Fibroblast of skin of right biceps (primary cell): Measurements from ENCODE around the gene OR2B6.
"Not testable (repeated sequence)": the region's sequence is repeated elsewhere in the genome, so short reads cannot be mapped to it uniquely, and the experiment has no call there.

Experiments
- DNase-seq: peaks from one replicate; pipeline ENCODE4 v3.0.0-alpha.2; 2013

The OR2B6 gene

DNA sequence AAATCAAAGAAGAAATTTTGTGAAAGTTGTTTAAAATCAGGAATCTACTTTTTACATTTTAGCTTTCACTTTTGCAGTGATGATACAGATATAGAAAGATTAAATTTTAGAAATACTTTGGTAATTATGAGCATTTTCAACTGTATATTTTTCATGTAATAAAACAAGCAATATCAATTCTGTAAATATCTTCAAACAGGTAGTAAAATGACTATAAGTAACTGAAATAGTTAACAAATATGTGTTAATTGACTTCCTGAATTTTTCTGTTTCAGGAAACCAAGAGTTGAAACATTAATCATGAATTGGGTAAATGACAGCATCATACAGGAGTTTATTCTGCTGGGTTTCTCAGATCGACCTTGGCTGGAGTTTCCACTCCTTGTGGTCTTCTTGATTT, at the start of gene OR2B6:
OR2B6 (plus strand) TSS at position 301 of the 400 bp plus-strand sequence; CDS start at position 301, 0 bp downstream.
- no peak for DNase-seq

DNA sequence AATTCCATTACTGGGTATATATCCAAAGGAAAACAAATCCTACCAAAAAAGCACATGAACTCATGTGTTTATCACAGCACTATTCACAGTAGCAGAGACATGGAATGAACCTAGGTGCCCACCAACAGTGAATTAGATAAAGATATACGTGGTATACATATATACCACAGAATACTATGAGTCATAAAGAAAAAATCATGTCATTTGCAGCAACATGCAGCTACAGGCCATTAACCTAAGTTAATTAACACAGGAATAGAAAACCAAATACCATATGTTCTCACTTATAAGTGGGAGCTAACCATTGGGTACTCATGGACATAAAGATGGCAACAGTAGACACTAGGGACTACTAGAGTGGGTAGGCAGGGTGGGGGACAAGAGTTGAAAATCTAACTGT, 49.0 kb upstream of the OR2B6 start:
- no peak for DNase-seq

DNA sequence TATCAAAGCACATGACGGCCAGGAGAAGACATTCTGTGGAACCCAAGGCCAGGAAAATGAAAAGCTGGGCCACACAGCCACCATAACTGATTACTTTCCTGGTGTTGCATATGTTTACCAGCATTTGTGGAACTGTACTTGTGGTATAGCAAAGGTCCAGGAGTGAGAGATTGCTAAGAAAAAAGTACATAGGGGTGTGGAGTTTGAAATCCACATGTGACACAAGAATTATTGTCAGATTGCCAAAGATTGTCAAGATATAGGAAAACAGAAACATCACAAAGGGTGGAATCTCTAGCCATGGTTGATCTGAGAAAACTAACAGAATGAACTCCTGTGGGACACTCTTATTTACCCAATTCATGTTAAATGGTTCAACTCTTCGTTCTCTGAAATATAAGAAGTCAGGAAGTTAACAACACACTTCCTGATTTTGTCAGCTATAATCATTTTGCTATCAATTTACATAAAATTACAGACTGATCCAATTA, 45.0 kb upstream of the OR2B6 start, which contains the start of gene OR2B2:
OR2B2 (minus strand) TSS at position 441 of the 491 bp plus-strand sequence; CDS start at position 364, 77 bp downstream.
- no peak for DNase-seq

DNA sequence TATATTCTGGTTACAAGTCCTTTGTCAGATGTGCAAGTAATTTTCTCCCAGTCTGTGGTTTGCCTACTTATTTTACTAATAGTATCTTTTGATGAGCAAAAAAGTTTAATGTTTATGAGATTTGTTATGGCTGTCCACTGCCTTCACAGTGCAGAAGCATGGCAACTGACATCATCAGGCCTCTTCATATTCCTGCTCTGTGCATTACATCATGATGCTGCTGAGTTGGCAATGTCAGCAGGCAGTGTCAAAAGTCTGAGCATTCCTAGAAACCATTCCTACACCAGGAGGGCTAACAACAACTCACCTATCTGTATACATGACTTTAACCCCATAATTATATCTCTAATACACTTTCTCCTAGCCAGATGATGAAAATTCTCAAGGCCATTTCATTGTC, 34.1 kb upstream of the OR2B6 start:
- no peak for DNase-seq

DNA sequence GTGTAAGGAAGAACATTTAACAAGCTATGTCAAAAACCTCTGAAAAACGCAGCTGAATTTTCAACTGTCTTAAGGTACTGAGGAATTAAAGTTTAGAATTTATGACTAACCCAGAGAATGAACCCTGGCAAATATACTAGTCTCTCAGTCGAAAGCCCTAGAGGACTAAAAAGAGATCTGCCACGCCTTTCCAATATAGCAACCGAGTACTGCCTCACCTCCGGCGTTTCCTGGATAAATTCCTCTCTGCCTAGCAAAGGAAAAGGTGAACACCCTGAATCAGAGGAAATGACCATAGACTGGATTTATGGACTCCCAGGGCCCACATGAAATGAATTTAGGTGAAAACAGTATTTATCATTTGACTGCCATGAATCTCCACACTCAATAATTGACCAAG, 32.9 kb upstream of the OR2B6 start:
- DNase-seq: no peak

DNA sequence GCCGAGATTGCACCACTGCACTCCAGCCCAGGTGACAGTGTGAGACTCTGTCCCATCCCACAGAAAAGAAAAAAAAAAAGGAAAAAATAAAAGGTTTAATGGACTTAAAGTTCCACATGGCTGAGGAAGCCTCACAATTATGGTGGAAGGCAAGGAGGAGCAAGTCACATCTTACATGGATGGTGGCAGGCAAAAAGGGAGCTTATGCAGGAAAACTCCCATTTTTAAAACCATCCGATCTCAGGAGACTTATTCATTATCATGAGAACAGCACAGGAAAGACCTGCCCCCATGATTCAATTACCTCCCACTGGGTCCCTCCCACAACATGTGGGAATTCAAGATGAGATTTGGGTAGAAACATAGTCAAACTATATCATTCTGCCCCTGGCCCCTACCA, 29.0 kb upstream of the OR2B6 start:
- DNase-seq: not testable (repeated sequence)

DNA sequence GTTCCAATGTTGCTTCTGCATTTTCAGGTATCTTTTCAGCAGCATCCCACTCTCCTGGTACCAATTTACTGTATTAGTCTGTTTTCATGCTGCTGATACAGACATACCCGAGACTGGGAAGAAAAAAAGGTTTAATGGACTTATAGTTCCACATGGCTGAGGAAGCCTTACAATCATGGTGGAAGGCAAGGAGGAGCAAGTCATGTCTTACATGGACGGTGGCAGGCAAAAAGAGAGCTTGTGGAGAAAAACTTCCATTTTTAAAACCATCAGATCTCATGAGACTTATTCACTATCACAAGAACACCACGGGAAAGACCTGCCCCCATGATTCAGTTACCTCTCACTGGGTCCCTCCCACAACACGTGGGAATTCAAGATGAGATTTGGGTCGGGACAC, 27.1 kb upstream of the OR2B6 start:
- not testable (repeated sequence) for DNase-seq

DNA sequence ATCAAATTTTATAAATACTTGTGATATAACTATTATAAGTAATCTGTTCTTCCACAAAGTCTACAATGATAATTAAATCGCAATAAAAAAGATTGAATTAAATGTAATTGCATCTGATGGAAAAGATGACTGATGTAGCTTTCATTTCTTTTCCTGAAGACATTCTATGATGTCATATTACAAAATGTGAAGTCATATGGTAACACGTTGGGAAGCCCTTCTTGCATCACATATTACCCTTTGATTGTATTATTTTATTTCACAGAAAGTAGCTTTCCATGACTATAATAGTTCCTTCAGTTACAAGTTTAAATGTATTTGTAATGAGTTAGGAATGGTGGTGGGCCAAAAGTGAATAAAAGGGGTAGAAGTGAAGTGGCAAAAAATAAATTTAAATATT, 25.8 kb upstream of the OR2B6 start:
- no peak for DNase-seq

DNA sequence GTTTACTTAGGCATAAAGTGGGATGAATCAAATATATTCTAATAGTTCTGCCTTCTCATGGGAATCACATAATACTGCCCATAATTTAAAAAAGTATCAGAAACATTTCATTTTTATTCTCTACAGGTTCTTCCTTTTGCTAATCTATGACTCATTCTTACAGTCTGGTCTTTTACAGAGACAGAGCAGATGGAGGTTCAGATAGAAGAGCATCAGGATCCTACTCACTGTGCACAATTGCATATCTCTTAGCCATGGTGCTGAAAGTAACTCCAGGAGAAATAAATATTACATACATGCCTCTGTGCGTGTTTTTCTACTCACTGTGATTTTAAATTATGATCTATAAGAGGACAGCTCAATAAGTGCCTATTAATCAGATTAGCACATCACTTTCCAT, 16.3 kb upstream of the OR2B6 start:
- DNase-seq: no peak

DNA sequence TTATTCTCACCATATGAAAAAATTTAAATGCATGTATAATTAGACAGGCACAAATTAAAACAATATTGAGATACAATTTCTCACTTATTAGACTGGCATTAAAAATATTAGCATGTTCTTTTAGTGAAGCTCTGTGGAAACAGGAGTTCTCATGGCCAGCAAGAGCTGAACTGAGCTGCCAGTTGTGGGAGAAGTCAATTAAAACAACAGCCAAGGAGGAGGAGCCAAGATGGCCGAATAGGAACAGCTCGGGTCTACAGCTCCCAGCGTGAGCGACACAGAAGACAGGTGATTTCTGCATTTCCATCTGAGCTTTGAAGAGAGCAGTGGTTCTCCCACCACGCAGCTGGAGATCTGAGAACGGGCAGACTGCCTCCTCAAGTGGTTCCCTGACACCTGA, 14.0 kb upstream of the OR2B6 start:
- not testable (repeated sequence) for DNase-seq

DNA sequence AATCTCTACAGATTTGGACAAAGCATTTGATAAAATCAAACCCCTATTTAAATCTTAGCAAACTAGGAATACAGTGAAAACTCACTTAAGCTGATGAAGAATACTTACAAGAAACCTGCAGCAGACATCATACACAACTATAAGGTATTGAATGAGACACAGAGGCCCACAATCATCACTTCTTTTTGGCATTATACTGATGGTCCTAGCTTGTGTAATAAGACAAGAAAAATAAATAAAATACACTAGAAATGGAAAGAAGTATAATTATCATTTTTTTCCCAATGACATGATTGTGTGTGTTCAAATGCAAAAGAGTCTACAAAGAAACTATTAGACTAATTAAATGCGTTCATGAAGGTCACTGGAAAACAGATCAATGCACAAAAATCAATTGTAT, 8.8 kb upstream of the OR2B6 start:
- no peak for DNase-seq

DNA sequence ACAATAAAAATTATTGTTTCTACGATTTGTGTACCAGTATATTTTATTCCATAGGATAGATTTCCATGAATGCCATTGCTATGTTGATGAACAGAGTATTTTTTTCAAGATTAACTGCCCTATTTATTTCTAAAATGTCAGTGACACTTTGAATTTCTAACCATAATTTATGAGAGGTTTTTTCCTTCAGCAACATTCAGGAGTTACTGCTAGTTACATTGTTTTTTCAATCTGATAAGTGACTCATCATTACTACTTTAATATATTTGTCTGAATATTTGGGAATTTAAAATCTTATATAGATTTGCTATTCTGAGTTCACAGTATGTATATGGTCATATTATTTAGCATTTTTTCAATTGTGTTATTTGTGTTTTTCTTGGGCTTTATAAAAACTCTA, 6.0 kb upstream of the OR2B6 start:
- DNase-seq: no peak

DNA sequence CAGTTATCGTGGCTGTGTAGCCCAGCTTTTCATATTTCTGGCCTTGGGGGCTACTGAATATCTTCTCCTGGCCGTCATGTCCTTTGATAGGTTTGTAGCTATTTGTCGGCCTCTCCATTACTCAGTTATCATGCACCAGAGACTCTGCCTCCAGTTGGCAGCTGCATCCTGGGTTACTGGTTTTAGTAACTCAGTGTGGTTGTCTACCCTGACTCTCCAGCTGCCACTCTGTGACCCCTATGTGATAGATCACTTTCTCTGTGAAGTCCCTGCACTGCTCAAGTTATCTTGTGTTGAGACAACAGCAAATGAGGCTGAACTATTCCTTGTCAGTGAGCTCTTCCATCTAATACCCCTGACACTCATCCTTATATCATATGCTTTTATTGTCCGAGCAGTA, 475 bp downstream of the OR2B6 start:
- DNase-seq: no peak

DNA sequence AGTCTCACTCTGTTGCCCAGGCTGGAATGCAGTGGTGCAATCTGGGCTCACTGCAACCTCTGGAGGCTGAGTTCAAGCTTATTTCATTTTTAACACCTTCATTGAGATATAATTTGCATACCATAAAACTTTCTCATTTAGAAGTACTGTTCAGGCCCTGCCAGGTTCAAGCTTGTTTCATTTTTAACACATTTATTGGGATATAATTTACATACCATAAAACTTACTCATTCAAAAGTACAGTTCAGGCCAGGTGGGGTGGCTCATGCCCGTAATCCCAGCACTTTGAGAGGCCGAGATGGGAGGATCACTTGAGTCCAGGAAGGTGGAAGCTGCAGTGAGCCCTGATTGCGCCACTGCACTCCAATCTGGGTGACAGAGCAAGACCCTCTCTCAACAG, 5.5 kb downstream of the OR2B6 start:
- DNase-seq: no peak

DNA sequence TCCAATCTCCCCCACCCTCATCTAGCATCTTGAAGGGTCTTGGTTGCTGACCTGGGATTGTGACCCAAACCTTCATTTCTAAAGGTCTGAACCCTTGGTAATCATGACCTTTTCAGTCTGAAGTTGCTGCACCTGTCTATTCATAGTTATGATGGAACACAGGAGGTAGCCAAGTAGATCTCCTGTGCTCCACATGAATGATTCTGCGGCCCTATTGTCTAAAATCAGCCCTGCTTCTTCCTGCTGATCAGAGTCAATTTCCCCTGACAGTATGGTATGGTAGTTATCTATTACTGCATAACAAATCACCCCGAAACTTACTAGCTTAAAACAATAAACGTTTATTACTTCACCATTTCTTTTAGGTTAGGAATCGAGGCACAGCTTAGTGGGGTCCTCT, 9.0 kb downstream of the OR2B6 start:
- DNase-seq: no peak

DNA sequence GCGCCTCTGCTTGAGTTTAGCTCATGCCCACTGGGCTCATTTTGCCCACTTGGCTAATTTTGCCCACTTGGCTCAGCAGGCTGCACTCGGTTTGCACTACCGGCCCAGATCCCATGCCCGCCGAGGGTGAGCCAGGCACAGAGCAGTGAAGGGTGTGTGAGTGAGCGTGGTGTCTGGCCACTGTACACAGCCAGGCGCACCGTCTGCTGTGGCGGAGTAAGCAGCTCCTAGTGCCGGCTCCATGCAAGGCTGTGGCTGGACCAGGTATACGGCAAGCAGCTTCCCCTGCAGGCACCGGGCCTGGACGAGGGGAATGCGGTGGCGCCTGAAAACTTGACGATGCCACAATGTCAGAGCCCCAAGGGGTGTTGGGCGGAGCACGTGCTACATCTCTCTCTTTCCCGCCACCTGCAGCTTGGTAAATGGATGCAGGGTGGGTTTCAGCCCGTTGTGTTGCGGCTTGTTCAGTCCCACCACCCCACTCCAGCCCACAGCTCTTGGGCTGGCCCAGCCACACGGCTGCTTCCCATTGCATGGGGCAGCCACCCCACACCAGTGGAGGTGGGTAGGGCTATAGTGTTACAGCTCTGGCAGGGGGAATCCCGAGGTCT, 9.9 kb downstream of the OR2B6 start:
- no peak for DNase-seq

DNA sequence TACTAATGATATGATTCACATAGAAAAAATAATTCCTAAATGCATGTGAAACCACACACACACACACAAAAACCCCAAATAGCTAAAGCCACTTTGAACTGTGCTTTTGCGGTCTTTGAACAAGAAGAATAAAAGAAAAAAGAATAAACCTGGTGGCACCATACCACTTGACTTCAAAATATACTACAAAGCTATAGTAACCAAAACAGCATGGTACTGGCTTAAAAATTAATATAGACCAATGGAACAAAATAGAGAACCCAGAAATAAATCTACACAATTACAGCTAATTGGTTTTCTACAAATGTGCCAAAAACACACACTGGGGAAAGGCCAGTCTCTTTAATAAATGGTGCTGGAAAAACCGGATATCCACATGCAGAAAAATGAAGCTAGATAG, 13.4 kb downstream of the OR2B6 start:
- no peak for DNase-seq

DNA sequence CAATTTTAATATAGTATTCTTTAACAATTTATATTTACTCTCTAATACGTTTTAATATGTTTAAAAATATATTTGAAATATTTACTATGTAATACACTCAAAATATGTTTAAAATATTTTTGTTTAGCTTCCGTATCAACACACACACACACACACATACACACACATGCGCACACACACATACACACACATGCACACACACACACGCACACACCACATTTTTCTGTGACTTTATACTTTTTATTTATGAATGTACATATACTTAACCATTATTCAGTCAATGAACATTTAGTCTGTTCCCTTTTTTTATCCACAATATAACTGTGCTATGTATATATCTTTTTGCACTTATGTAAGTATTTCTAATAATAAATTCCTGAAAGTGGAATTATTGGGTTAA, 15.7 kb downstream of the OR2B6 start:
- no peak for DNase-seq

DNA sequence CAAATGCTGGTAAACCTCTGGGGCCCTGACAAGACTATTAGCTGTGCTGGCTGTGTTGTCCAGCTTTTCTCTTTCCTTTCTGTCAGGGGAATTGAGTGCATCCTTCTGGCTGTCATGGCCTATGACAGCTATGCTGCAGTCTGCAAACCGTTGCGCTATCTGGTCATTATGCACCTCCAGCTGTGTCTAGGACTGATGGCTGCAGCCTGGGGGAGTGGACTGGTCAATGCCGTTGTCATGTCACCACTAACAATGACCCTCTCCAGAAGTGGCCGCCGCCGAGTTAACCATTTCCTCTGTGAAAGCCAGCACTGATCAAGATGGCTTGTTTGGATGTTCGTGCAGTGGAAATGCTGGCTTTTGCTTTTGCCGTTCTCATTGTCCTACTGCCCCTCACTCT, 20.3 kb downstream of the OR2B6 start:
- DNase-seq: no peak

DNA sequence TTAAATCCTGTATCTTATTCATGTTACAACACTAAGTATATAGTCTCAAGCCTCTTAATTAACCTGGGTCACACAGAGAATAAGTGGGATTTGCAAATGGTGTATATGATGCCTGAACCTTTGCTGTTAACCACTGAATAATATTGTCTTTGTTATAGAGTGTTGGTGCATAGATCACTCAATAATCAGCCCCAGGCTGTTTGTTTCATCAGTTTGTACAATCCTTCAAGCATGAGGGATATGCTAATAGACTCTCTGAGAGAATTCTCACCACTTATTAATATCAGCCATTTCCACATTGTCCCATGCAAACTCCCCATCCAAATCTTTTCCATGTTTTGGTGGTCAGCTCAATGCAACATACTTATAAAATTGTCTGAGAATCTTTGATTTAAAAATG, 21.7 kb downstream of the OR2B6 start:
- no peak for DNase-seq

DNA sequence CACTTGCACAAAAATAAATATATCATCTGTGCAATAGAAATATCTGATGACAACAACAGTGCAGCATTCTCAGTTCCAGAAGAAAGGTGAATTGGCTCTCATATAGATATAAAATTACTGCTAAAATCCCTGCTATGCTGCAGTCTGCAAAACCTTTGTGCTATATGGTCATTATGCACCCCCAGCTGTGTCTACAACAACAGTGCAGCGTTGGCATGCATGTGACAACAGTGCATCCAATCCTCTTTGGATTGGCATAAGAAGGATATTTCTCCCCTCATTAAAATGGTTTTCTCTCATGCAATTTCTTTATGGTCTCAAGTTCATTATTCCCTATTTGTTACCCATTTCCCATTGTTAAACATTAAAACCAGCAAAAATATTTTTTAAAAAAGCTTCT, 23.1 kb downstream of the OR2B6 start:
- no peak for DNase-seq

DNA sequence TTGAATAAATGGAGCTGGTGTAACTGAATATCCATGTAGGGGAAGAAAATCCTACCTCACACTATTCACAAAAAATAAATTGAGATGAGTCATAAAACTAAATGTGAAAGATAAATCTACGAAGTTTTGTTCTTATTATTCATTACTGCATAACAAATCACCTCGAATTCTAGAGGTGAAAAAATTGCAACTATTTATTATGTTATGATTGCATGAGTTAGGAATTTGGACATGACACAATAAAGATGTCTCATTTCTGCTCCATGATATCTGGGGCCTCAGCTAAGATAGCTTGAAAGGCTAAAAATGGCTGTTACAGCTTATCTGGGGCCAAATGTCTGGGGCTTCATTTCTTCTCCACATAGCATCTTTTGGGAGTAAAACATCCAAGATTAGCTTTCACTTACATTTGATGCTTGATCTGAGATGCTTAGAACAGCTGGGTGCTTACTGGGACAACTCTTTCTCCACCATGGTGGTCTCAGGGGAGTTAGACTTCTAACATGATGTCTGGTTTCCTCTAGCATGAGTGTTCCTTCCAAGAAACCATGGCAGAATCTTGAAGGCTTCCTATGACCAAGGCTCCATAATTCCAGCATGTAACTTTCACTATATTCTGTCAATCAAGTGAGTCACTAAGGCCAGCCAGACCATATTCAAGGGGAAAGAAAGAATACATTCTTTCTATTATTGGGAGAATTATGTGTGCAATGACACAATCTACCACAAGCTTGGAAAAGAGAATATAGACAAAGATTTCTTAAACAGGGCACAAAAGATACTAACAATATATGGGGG, 30.1 kb downstream of the OR2B6 start:
- DNase-seq: peak; percentile 34

DNA sequence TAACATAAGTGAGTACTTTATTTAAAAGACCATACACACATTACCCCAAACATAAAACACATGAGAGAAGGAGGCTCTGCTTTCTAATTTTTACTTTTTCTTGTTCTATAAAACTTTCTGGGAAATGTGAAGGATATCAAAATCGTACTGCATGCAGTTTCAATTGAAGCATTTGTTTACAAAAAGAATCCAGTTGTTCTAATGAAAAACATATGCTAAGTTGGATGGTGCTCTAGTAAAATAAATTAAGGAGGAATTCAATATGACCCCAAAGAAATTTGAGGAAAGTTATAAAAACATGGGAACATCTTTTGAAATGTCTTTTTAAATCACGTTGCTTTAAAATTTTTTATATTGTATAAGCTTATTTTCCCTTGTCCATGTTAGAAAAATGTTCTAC, 37.6 kb downstream of the OR2B6 start:
- no peak for DNase-seq

DNA sequence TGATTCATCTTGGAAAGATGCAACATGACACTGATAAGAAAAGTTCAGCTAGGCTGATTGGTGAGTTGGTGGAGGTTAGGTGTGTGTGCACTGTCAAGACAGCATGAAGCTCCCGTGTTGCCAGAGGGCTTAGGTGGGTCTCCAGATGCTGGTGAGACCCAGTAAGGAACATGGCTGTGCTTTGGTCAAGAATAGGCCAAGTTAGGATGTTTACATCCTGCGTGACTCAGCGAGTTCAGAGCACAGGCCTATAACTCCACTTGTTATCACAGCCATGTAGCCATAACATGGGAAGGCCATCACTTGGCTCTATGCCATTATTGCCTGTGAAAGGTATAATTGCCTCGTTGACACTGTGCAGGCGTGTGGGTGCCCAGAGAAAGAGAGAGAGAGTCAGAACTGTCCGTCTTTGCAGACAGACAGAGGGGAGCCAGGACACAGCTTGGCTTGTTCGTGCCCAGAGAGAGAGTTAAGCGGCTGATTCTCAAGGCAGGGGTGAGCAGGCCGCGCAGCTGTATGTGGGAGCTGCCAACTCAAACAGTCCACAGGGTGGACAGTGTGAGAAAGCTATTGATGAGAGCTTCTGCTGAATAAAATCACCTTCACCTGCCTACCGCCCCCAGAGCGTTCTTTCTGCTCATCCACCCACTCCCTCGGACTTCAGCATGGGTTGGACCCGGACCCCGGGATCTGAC, 43.5 kb downstream of the OR2B6 start:
- no peak for DNase-seq
